Measurements from ENCODE around the gene FARS2.

Gene FARS2

GRCh38 chr6:5280920-5281319 is 19.6 kb downstream of the FARS2 start:
- H3K4me1 ChIP-seq (ENCODE audit: insufficient read depth, low read length) = peaks cover 20% of the 10 kb centered on the region

GRCh38 chr6:5282191-5282623 is 20.9 kb downstream of the FARS2 start:
- H2AFZ ChIP-seq (ENCODE audit: low read depth, low read length) = no peak overlapping the region
- no peaks in the 10 kb centered on the region for H3K27me3 ChIP-seq (ENCODE audit: insufficient read depth, low read length)
- H3K4me3 ChIP-seq (ENCODE audit: low read length) = no peak overlapping the region

More at GRCh38 chr6:5280920-5281319, 19.6 kb downstream of the FARS2 start:
- Histone ChIP-seq H3K9me3 (ENCODE audit: low read length) (peaks cover 3% of the 10 kb centered on the region), H2AFZ (ENCODE audit: low read depth, low read length) (no peak overlapping the region), H3K4me3 (ENCODE audit: low read length) (no peak overlapping the region), H3K27me3 (ENCODE audit: insufficient read depth, low read length) (no peaks in the 10 kb centered on the region), H3K36me3 (ENCODE audit: insufficient read depth, low read length) (no peaks in the 10 kb centered on the region)

GRCh38 chr6:5285081-5285480 is 23.8 kb downstream of the FARS2 start:
- no peaks in the 10 kb centered on the region for H3K9me3 ChIP-seq (ENCODE audit: low read length)
- H2AFZ ChIP-seq (ENCODE audit: low read depth, low read length) = no peak overlapping the region
- no peak overlapping the region for H3K4me3 ChIP-seq (ENCODE audit: low read length)
- no peaks in the 10 kb centered on the region for H3K36me3 ChIP-seq (ENCODE audit: insufficient read depth, low read length)
- no peaks in the 10 kb centered on the region for H3K27me3 ChIP-seq (ENCODE audit: insufficient read depth, low read length)
- H3K4me1 ChIP-seq (ENCODE audit: insufficient read depth, low read length) = no peaks in the 10 kb centered on the region

More at GRCh38 chr6:5282191-5282623, 20.9 kb downstream of the FARS2 start:
- H3K9me3 ChIP-seq (ENCODE audit: low read length) = peaks cover 3% of the 10 kb centered on the region
- peaks cover 14% of the 10 kb centered on the region for H3K4me1 ChIP-seq (ENCODE audit: insufficient read depth, low read length)
- H3K36me3 ChIP-seq (ENCODE audit: insufficient read depth, low read length) = no peaks in the 10 kb centered on the region

GRCh38 chr6:5285526-5285925 is 24.2 kb downstream of the FARS2 start:
- Histone ChIP-seq H3K36me3 (ENCODE audit: insufficient read depth, low read length) (no peaks in the 10 kb centered on the region), H3K27me3 (ENCODE audit: insufficient read depth, low read length) (no peaks in the 10 kb centered on the region), H3K4me1 (ENCODE audit: insufficient read depth, low read length) (no peaks in the 10 kb centered on the region), H3K4me3 (ENCODE audit: low read length) (no peak overlapping the region), H3K9me3 (ENCODE audit: low read length) (no peaks in the 10 kb centered on the region), H2AFZ (ENCODE audit: low read depth, low read length) (no peak overlapping the region)

- no peaks in the 10 kb centered on the region for H3K9me3 ChIP-seq (ENCODE audit: low read length)
- H3K4me3 ChIP-seq (ENCODE audit: low read length) = no peak overlapping the region
- no peaks in the 10 kb centered on the region for H3K27me3 ChIP-seq (ENCODE audit: insufficient read depth, low read length)
- H3K36me3 ChIP-seq (ENCODE audit: insufficient read depth, low read length) = no peaks in the 10 kb centered on the region
- H3K4me1 ChIP-seq (ENCODE audit: insufficient read depth, low read length) = no peaks in the 10 kb centered on the region
- no peak overlapping the region for H2AFZ ChIP-seq (ENCODE audit: low read depth, low read length)
Observed at GRCh38 chr6:5286780-5287179, 25.5 kb downstream of the FARS2 start.

GRCh38 chr6:5287205-5287965 is 26.1 kb downstream of the FARS2 start:
- no peak overlapping the region for H3K4me3 ChIP-seq (ENCODE audit: low read length)
- H2AFZ ChIP-seq (ENCODE audit: low read depth, low read length) = no peak overlapping the region
- no peaks in the 10 kb centered on the region for H3K36me3 ChIP-seq (ENCODE audit: insufficient read depth, low read length)
- H3K9me3 ChIP-seq (ENCODE audit: low read length) = no peaks in the 10 kb centered on the region
- H3K4me1 ChIP-seq (ENCODE audit: insufficient read depth, low read length) = no peaks in the 10 kb centered on the region
- H3K27me3 ChIP-seq (ENCODE audit: insufficient read depth, low read length) = no peaks in the 10 kb centered on the region

GRCh38 chr6:5287966-5288297 is 26.6 kb downstream of the FARS2 start:
- no peaks in the 10 kb centered on the region for H3K9me3 ChIP-seq (ENCODE audit: low read length)
- no peaks in the 10 kb centered on the region for H3K36me3 ChIP-seq (ENCODE audit: insufficient read depth, low read length)
- H3K4me3 ChIP-seq (ENCODE audit: low read length) = no peak overlapping the region
- no peaks in the 10 kb centered on the region for H3K4me1 ChIP-seq (ENCODE audit: insufficient read depth, low read length)
- no peak overlapping the region for H2AFZ ChIP-seq (ENCODE audit: low read depth, low read length)
- no peaks in the 10 kb centered on the region for H3K27me3 ChIP-seq (ENCODE audit: insufficient read depth, low read length)

- Histone ChIP-seq H3K36me3 (ENCODE audit: insufficient read depth, low read length) (no peaks in the 10 kb centered on the region), H3K4me3 (ENCODE audit: low read length) (no peak overlapping the region), H3K4me1 (ENCODE audit: insufficient read depth, low read length) (no peaks in the 10 kb centered on the region), H3K27me3 (ENCODE audit: insufficient read depth, low read length) (no peaks in the 10 kb centered on the region), H3K9me3 (ENCODE audit: low read length) (no peaks in the 10 kb centered on the region), H2AFZ (ENCODE audit: low read depth, low read length) (no peak overlapping the region)
Observed at GRCh38 chr6:5290097-5290496, 28.8 kb downstream of the FARS2 start.

GRCh38 chr6:5290500-5290899 is 29.2 kb downstream of the FARS2 start:
- Histone ChIP-seq H3K27me3 (ENCODE audit: insufficient read depth, low read length) (no peaks in the 10 kb centered on the region), H3K9me3 (ENCODE audit: low read length) (no peaks in the 10 kb centered on the region), H2AFZ (ENCODE audit: low read depth, low read length) (no peak overlapping the region), H3K4me3 (ENCODE audit: low read length) (no peak overlapping the region), H3K4me1 (ENCODE audit: insufficient read depth, low read length) (no peaks in the 10 kb centered on the region), H3K36me3 (ENCODE audit: insufficient read depth, low read length) (no peaks in the 10 kb centered on the region)

- Histone ChIP-seq H3K9me3 (ENCODE audit: low read length) (no peaks in the 10 kb centered on the region), H2AFZ (ENCODE audit: low read depth, low read length) (no peak overlapping the region), H3K4me1 (ENCODE audit: insufficient read depth, low read length) (no peaks in the 10 kb centered on the region), H3K36me3 (ENCODE audit: insufficient read depth, low read length) (no peaks in the 10 kb centered on the region), H3K4me3 (ENCODE audit: low read length) (no peak overlapping the region), H3K27me3 (ENCODE audit: insufficient read depth, low read length) (no peaks in the 10 kb centered on the region)
Observed at GRCh38 chr6:5292154-5292553, 30.8 kb downstream of the FARS2 start.

- Histone ChIP-seq H3K9me3 (ENCODE audit: low read length) (no peaks in the 10 kb centered on the region), H3K4me1 (ENCODE audit: insufficient read depth, low read length) (no peaks in the 10 kb centered on the region), H3K4me3 (ENCODE audit: low read length) (no peak overlapping the region), H3K27me3 (ENCODE audit: insufficient read depth, low read length) (no peaks in the 10 kb centered on the region), H3K36me3 (ENCODE audit: insufficient read depth, low read length) (no peaks in the 10 kb centered on the region), H2AFZ (ENCODE audit: low read depth, low read length) (no peak overlapping the region)
Observed at GRCh38 chr6:5293692-5294091, 32.4 kb downstream of the FARS2 start.

GRCh38 chr6:5294392-5295211 is 33.3 kb downstream of the FARS2 start:
- no peaks in the 10 kb centered on the region for H3K27me3 ChIP-seq (ENCODE audit: insufficient read depth, low read length)
- no peak overlapping the region for H3K4me3 ChIP-seq (ENCODE audit: low read length)
- H2AFZ ChIP-seq (ENCODE audit: low read depth, low read length) = no peak overlapping the region
- H3K4me1 ChIP-seq (ENCODE audit: insufficient read depth, low read length) = no peaks in the 10 kb centered on the region
- H3K9me3 ChIP-seq (ENCODE audit: low read length) = no peaks in the 10 kb centered on the region
- no peaks in the 10 kb centered on the region for H3K36me3 ChIP-seq (ENCODE audit: insufficient read depth, low read length)

GRCh38 chr6:5295623-5296022 is 34.3 kb downstream of the FARS2 start:
- Histone ChIP-seq H3K27me3 (ENCODE audit: insufficient read depth, low read length) (no peaks in the 10 kb centered on the region), H2AFZ (ENCODE audit: low read depth, low read length) (no peak overlapping the region), H3K4me1 (ENCODE audit: insufficient read depth, low read length) (no peaks in the 10 kb centered on the region), H3K4me3 (ENCODE audit: low read length) (no peak overlapping the region), H3K9me3 (ENCODE audit: low read length) (no peaks in the 10 kb centered on the region), H3K36me3 (ENCODE audit: insufficient read depth, low read length) (no peaks in the 10 kb centered on the region)

All from neuron (in vitro differentiated cells).